Cardiac atrium fibroblast (primary cell): ENCODE measurements around the gene LHX4. TPM values are rescaled to one million over a fixed set of nuclear protein-coding genes. Genes with fewer than 3 reads are reported as not detected.

ENCODE experiments used
- total RNA-seq: library from RNA; depleted of rRNA; stranded (reverse); fragments of >200 nt; gene quantifications from 2 replicates; pipeline ENCODE4 v1.2.3, GENCODE V29; 2015

Gene LHX4
- total RNA-seq, result not detected in 2 replicates

DNA sequence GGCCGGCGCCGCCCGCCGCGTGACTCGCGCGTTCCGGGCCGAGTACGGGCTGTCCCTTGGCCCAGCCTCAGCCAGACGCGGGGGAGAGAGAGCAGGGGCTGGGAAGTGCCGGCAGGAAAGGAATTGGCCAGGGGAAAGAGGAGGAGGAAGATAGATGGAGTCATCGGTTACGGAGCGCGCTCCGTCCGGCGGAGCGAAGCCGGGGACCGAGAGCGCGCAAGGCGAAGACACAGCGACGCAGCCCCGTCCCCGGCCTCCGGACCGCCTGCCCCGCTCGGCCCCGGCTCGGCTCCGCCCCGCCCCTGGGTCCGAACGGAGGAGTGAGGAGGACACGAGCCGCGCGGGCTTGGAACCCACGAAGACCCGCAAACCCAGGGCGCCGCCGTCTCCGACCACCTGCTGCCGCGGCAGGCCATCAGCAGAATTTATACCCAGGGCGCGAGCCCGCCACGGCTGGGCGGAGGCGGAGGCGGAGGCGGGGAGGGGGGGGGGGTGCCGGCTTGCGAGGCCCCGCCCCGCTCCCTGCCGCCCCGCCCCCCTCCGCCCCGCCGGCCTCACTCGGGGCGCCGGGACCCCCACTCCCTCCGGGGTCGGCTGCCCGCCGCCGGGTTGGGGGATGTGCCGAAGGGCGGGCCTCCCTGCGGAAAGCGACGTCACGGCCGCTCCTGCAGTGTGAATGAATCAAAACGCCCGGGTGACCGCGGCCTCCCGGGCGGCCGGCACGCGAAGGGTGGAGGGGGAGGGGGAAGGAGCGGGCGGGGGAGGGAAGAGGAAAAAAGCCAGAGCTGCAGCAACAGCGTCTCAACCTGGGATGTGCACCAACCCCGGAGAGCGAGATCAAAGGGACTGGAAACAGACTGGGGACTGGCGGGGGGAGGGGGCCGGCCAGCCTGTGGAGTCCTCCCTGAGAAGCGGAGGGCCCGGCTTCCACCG, at the start of gene LHX4:
Gene LHX4, plus strand, starts transcription at position 782 of the 933 bp plus-strand sequence. CDS start 266 bp downstream, outside the sequence.

Other genes with a start within 250 kb of the LHX4 start
- 524 and 698 TPM in 2 replicates for gene QSOX1, start 75.4 kb upstream of the LHX4 start, total RNA-seq